Activated CD8-positive, alpha-beta T cell treated with anti-CD3 and anti-CD28 coated beads for 36 hours (primary cell): ENCODE data around the gene RPS6KA2. TPM values are rescaled to one million over a fixed set of nuclear protein-coding genes. Genes with fewer than 3 reads are reported as not detected.
"Not testable (repeated sequence)": the region's sequence is repeated elsewhere in the genome, so short reads cannot be mapped to it uniquely, and the experiment has no call there.

Experiments used
- ATAC-seq: fragments of 200-7000 bp; cut with Tn5 transposase; one replicate; pipeline ENCODE4 v1.10.0; 2021; ENCODE audit warnings: mild to moderate bottlenecking, moderate library complexity
- CTCF ChIA-PET: fragments of 350-600 bp; sonication (Branson Sonifier 250); formaldehyde crosslinking; loops from one replicate; lab custom pipeline; 2021; ENCODE audit warnings: antibody characterized with exemption; lab: Charles Lee
- POLR2A ChIA-PET: fragments of 350-600 bp; sonication (Branson Sonifier 250); formaldehyde crosslinking; loops from one replicate; lab custom pipeline; 2021; ENCODE audit warnings: antibody characterized with exemption; lab: Charles Lee
- DNase-seq: peaks from one replicate; pipeline ENCODE4 v3.0.0-alpha.2; 2020
- H3K27ac Mint-ChIP-seq: one replicate; pipeline ENCODE4 v1.8.0; 2021; ENCODE audit warnings: mild to moderate bottlenecking, mixed read lengths
- H3K27me3 Mint-ChIP-seq: one replicate; pipeline ENCODE4 v1.8.0; 2021; ENCODE audit warnings: mixed read lengths
- H3K36me3 Mint-ChIP-seq: one replicate; pipeline ENCODE4 v1.8.0; 2021; ENCODE audit warnings: low read depth, mixed read lengths
- H3K4me1 Mint-ChIP-seq: one replicate; pipeline ENCODE4 v1.8.0; 2021; ENCODE audit warnings: low read depth, mixed read lengths
- H3K4me3 Mint-ChIP-seq: one replicate; pipeline ENCODE4 v1.8.0; 2021; ENCODE audit warnings: mild to moderate bottlenecking, moderate library complexity, mixed read lengths
- H3K9me3 Mint-ChIP-seq: one replicate; pipeline ENCODE4 v1.8.0; 2021; ENCODE audit warnings: mixed read lengths
- CTCF ChIP-seq: fragments of 200-600 bp; IDR thresholded peaks from one replicate; pipeline ENCODE4 v1.8.0; 2022; ENCODE audit warnings: antibody characterized with exemption, mild to moderate bottlenecking
- intact Hi-C: fragments of 100-400 bp; cut with micrococcal nuclease; formaldehyde crosslinking; loops from one replicate; pipeline ENCODE4 v1.10.0; 2022
- total RNA-seq, 2 experiments: library from RNA; stranded (reverse); gene quantifications; one replicate each; pipeline ENCODE4 v1.2.3, GENCODE V29; 2021

The RPS6KA2 gene
- total RNA-seq, 2 experiments from 2014 or later, result 5.8 TPM

GRCh38 chr6:166402582-166403277, 224.3 kb downstream of the RPS6KA2 start:
- Mint-ChIP-seq H3K27me3 (no peaks in the 10 kb centered on the region), H3K27ac (no peak overlapping the region), H3K4me1 (peaks cover 4% of the 10 kb centered on the region), H3K4me3 (no peak overlapping the region), H3K36me3 (no peaks in the 10 kb centered on the region), H3K9me3 (no peaks in the 10 kb centered on the region)
- no peak for TF ChIP-seq CTCF
- intact Hi-C loops, result no loop called here
- ChIA-PET CTCF (interaction anchor here (4.5 to 5.3 kb wide), 2 partner anchors 8 to 91 kb away, joined by 24 to 102 read pairs; partner anchors contain the start of gene PRR18), POLR2A (no interaction called here)
- DNase-seq (no peak), ATAC-seq (no peak)

GRCh38 chr6:166400649-166401250, 226.3 kb downstream of the RPS6KA2 start:
- peak; percentile 94 for ATAC-seq
- DNase-seq, result peak; percentile 71
- POLR2A ChIA-PET, H3K4me3 Mint-ChIP-seq, H3K4me1 Mint-ChIP-seq, H3K36me3 Mint-ChIP-seq, H3K27ac Mint-ChIP-seq, H3K27me3 Mint-ChIP-seq, H3K9me3 Mint-ChIP-seq: not testable (repeated sequence)
- CTCF ChIA-PET, result interaction anchor here (0.6 to 5.3 kb wide), 33 partner anchors 9 to 517 kb away, joined by 3 to 102 read pairs (median 5); partner anchors contain the start of genes PRR18 and RPS6KA2
- TF ChIP-seq CTCF, result peak; percentile 75
- intact Hi-C loops, result loop anchor here (2.0 kb wide), 2 partner anchors 88 to 126 kb away; no protein-coding TSS in a partner anchor

GRCh38 chr6:166400181-166400580, 226.9 kb downstream of the RPS6KA2 start:
- DNase-seq (no peak), ATAC-seq (no peak)
- ChIA-PET CTCF (interaction anchor here (0.6 to 5.3 kb wide), 32 partner anchors 8 to 516 kb away, joined by 3 to 102 read pairs (median 6); partner anchors contain the start of genes PRR18 and RPS6KA2), POLR2A (no interaction called here)
- Mint-ChIP-seq H3K36me3 (no peaks in the 10 kb centered on the region), H3K4me3 (no peak overlapping the region), H3K27me3 (no peaks in the 10 kb centered on the region), H3K9me3 (no peaks in the 10 kb centered on the region), H3K27ac (no peak overlapping the region), H3K4me1 (peaks cover 4% of the 10 kb centered on the region)
- no peak for TF ChIP-seq CTCF
- intact Hi-C loops, result loop anchor here (2.0 kb wide), 2 partner anchors 87 to 125 kb away; no protein-coding TSS in a partner anchor

- H3K36me3 Mint-ChIP-seq, result no peaks in the 10 kb centered on the region
- intact Hi-C loops, result no loop called here
- no peak for TF ChIP-seq CTCF
- H3K27ac Mint-ChIP-seq, result no peak overlapping the region
- CTCF ChIA-PET, result interaction anchor here (1.0 to 5.3 kb wide), 9 partner anchors 10 to 122 kb away, joined by 3 to 102 read pairs (median 14); partner anchors contain the start of gene PRR18
- ATAC-seq, result no peak
- DNase-seq, result no peak
- no peaks in the 10 kb centered on the region for H3K9me3 Mint-ChIP-seq
- H3K27me3 Mint-ChIP-seq, result no peaks in the 10 kb centered on the region
- H3K4me1 Mint-ChIP-seq, result peaks cover 4% of the 10 kb centered on the region
- POLR2A ChIA-PET, result no interaction called here
- H3K4me3 Mint-ChIP-seq, result no peak overlapping the region
Observed at GRCh38 chr6:166398348-166398747, 228.7 kb downstream of the RPS6KA2 start.

GRCh38 chr6:166397849-166398248, 229.2 kb downstream of the RPS6KA2 start:
- TF ChIP-seq CTCF, result no peak
- no peaks in the 10 kb centered on the region for H3K27me3 Mint-ChIP-seq
- POLR2A ChIA-PET, result no interaction called here
- H3K27ac Mint-ChIP-seq, result no peak overlapping the region
- peaks cover 4% of the 10 kb centered on the region for H3K4me1 Mint-ChIP-seq
- DNase-seq (no peak), ATAC-seq (no peak)
- H3K9me3 Mint-ChIP-seq, result no peaks in the 10 kb centered on the region
- no peak overlapping the region for H3K4me3 Mint-ChIP-seq
- CTCF ChIA-PET, result interaction anchor here (2.9 to 5.3 kb wide), 4 partner anchors 19 to 122 kb away, joined by 10 to 102 read pairs (median 64); partner anchors contain the start of gene PRR18
- intact Hi-C loops, result no loop called here
- no peaks in the 10 kb centered on the region for H3K36me3 Mint-ChIP-seq
